Activated CD8-positive, alpha-beta memory T cell treated with anti-CD3 and anti-CD28 coated beads for 48 hours (primary cell): ENCODE data around the gene PDE11A.
"Not testable (repeated sequence)": the region's sequence is repeated elsewhere in the genome, so short reads cannot be mapped to it uniquely, and the experiment has no call there.

Source experiments
- DNase-seq, 3 experiments: peaks; one replicate each; pipeline ENCODE4 v3.0.0-alpha.2; 2020; ENCODE audit warnings: low read depth in 2 of 3, low spot score in 2 of 3

The PDE11A gene

GRCh38 chr2:177828557-177828956 lies 244.0 kb downstream of the PDE11A start:
- DNase-seq: no peak

GRCh38 chr2:177826897-177827296 lies 245.7 kb downstream of the PDE11A start:
- no peak for DNase-seq

GRCh38 chr2:177822941-177823340 lies 249.6 kb downstream of the PDE11A start:
- no peak for DNase-seq

- no peak for DNase-seq
Measured at GRCh38 chr2:177818412-177818811, 254.2 kb downstream of the PDE11A start.

GRCh38 chr2:177817300-177817699 lies 255.3 kb downstream of the PDE11A start:
- no peak for DNase-seq

GRCh38 chr2:177816766-177817165 lies 255.8 kb downstream of the PDE11A start:
- no peak for DNase-seq

GRCh38 chr2:177812713-177813396 lies 259.7 kb downstream of the PDE11A start:
- no peak for DNase-seq

- no peak for DNase-seq
Measured at GRCh38 chr2:177810906-177811305, 261.7 kb downstream of the PDE11A start.

- DNase-seq: no peak
Measured at GRCh38 chr2:177808984-177809809, 263.4 kb downstream of the PDE11A start.

GRCh38 chr2:177806025-177806424 lies 266.6 kb downstream of the PDE11A start:
- DNase-seq: no peak

GRCh38 chr2:177799531-177799930 lies 273.0 kb downstream of the PDE11A start:
- no peak for DNase-seq

GRCh38 chr2:177797808-177798207 lies 274.8 kb downstream of the PDE11A start:
- no peak for DNase-seq

GRCh38 chr2:177796654-177797415 lies 275.7 kb downstream of the PDE11A start:
- no peak for DNase-seq

- no peak for DNase-seq
Measured at GRCh38 chr2:177796011-177796410, 276.6 kb downstream of the PDE11A start.

GRCh38 chr2:177785143-177785542 lies 287.4 kb downstream of the PDE11A start:
- not testable (repeated sequence) for DNase-seq

- no peak for DNase-seq
Measured at GRCh38 chr2:177784745-177785067, 287.9 kb downstream of the PDE11A start.

- no peak for DNase-seq
Measured at GRCh38 chr2:177783835-177784744, 288.5 kb downstream of the PDE11A start.

- DNase-seq: no peak
Measured at GRCh38 chr2:177783091-177783490, 289.5 kb downstream of the PDE11A start.

- DNase-seq: no peak
Measured at GRCh38 chr2:177782613-177783012, 290.0 kb downstream of the PDE11A start.

- no peak for DNase-seq
Measured at GRCh38 chr2:177778472-177778871, 294.1 kb downstream of the PDE11A start.

GRCh38 chr2:177772529-177772928 lies 300.0 kb downstream of the PDE11A start:
- no peak for DNase-seq
